H1 (cell line): ENCODE data around the gene CAMTA1. TPM values are rescaled to one million over a fixed set of nuclear protein-coding genes. Genes with fewer than 3 reads are reported as not detected.

Source experiments
- CBX8 ChIP-seq: fragments of 300-800, 300-1000 bp; sonication (generic); IDR thresholded peaks from 2 replicates; pipeline ENCODE4 v1.7.1; 2016; ENCODE audit warnings: low read depth, low read length, borderline replicate concordance
- JUND ChIP-seq: IDR thresholded peaks from 2 replicates; pipeline ENCODE4 v1.6.1; 2011; ENCODE audit warnings: mild to moderate bottlenecking, improper control_type of control experiment, low read length
- polyA plus RNA-seq, 7 experiments: library from polyadenylated mRNA; depleted of rRNA in 3 of 7; stranded (reverse) in 5 of 7; unstranded in 2 of 7; fragments of >200 nt in 5 of 7; fragments of 200-250 nt in 2 of 7; gene quantifications; 1 replicate in 5 of 7; 2 replicates in 1 of 7; 4 replicates in 1 of 7; pipeline versions ENCODE4 v1.2.1 to v1.2.3, GENCODE V29; 2011 to 2013; ENCODE audit warnings: missing spikeins in 2 of 7, mixed read lengths in 2 of 7
- total RNA-seq: library from RNA; stranded (reverse); fragmentation: NEBNext Ultra II Directional; extraction: Animal tissue kit (Norgen Biotek cat#: 25700); gene quantifications from 2 replicates; pipeline ENCODE4 v1.2.1, GENCODE V29; 2021

CAMTA1 gene
- total and polyA plus RNA-seq, 2 of the 8 experiments (the other 6 are each of a cell fraction or from before 2014, with no cell fraction given), result 65.0 to 119 TPM

DNA sequence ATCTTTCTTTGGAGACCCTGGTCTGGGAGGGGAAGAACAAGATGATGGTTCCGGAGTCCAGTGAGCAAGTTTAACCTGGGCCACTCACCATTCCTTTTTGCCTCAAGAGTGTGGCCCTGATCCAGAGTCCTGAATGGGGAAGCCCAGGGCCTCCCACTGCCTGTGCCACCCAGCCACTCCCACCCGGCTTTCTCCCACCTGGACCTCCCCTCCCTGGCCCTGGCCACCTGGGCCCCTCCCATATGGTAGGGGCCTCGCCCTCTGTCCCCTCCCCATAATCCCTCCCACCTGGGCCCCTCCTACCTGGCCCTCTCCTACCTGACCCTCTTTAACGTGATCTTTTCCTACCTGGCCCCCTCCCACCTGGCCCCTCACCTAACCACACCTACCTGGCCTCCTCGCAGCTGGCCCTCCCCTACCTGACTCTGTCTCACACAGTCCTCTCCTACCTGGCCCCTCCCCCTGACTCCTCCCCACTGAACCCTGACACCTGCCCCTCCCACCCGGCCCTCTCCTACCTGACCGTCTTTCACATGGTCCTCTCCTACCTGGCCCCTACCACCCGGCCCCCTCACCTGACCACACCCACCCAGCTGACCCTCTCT, 765.1 kb downstream of the CAMTA1 start (continued):
- no peak for TF ChIP-seq JUND
- no peak for TF ChIP-seq CBX8
